ENCODE data around the gene PRIM1.

- TF ChIP-seq EP300 (IDR thresholded peaks at IDR 0.05), result no peak
- no peak for TF ChIP-seq CTCF (IDR thresholded peaks at IDR 0.05)
Measured at GRCh38 chr12:56714431-56714929, 37.6 kb downstream of the PRIM1 start.

Data from upper lobe of left lung (tissue), 4 donors.